Activated T-cell treated with anti-CD3 and anti-CD28 coated beads for 24 hours (primary cell): Measurements from ENCODE around the gene AK9.

Experiments
- DNase-seq: peaks from one replicate; pipeline ENCODE4 v3.0.0-alpha.2; 2020; ENCODE audit warnings: low read depth

The AK9 gene

DNA sequence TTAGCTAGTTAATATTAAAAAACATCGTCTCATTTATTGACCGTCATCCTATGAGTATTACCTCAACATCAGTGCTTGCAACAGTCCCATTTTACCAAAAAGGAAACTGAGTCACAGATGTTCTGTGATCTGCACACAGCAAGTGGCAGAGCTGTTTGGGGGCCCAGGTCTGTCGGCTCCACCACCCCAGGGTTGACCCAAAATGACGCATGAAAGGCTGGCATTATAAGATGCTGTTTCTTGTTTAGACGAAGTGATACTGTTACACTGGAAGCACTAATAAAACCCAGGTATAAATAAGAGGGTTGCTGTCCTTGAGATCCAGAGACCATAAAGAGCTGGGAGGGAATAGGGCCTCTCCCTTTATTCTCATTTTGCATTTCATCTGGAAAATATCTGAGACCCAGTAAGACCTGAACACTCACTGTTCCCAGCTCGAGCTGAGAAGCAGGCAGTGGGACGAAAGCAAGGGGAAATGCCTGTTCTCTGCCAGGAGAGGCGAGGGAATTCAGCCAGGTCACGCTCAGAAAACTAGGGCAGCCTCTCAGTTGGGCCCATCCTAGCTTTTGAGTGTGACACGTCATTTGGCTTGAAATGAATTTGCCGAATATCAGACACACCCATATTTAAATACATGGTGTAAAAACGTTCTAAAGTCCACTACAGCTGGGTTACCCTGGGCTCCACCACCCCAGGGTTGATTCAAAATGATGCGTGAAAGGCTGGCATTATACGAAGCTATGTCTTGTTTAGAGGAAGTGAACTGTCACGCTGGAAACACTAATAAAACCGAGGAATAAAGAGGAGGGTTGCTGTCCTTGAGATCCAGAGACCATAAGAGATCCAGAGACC is 234.1 kb downstream of the AK9 start:
- DNase-seq: no peak

DNA sequence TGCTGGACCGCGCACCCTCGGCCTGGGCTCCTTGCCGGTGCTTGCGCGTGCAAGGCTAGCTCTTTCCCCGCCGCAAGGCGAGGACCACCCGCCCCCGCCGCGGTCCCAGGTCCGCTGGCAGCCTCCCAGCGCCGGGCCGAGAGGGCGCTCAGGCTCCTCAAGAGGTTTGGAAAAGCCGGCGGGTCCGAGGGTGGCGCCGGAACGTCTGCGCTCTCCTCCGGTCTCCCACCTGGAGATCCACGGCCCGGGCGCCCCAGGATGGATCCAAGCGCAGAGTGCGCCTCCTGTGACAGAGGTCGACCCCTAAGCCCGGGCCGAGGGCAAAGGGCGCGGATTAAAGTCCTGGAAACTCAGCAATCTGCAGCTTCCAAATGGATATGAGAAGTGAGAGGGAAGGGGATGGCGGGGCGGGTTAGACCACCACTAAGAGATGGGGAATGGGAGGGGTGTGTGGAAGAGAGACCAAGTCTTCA is 234.9 kb downstream of the AK9 start:
- DNase-seq: no peak

DNA sequence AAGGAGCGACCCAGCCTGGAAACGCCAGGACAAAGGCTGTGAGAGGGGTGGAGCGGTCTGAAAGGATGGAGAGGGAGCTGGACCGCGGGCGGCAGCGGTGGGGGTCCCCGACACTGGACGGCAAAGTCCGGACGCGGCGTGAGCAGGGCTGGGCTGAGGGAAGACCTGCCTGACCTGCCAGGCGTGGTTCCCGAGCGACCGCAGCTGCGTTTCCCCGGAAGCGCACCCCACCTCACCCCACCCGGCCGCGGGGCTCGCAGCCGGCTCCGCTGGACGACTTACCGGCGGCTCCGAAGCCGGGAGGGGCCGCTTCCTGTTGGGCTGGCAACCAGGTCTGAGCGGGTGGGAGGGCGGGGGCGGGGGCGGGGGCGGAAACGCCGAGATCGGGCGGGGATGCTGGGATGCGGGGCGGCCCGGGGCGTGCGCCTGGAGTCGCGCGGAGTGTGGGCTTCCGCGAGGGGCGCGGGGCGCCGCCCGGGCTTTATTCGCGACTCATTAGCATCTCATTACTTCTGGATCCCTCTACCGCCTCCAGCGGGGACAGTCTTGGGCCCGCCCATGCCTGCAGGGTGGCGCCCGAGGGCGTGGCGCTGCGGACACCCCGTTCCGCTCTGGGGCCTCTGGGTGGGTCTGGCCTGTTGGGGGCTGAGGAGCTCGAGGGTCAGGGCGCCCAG is 235.4 kb downstream of the AK9 start, which contains the start of gene MICAL1:
TSS of gene MICAL1 (minus strand) at position 336 of the 674 bp plus-strand sequence. CDS start 1,576 bp downstream, outside the sequence.
- peak; percentile 46 for DNase-seq

DNA sequence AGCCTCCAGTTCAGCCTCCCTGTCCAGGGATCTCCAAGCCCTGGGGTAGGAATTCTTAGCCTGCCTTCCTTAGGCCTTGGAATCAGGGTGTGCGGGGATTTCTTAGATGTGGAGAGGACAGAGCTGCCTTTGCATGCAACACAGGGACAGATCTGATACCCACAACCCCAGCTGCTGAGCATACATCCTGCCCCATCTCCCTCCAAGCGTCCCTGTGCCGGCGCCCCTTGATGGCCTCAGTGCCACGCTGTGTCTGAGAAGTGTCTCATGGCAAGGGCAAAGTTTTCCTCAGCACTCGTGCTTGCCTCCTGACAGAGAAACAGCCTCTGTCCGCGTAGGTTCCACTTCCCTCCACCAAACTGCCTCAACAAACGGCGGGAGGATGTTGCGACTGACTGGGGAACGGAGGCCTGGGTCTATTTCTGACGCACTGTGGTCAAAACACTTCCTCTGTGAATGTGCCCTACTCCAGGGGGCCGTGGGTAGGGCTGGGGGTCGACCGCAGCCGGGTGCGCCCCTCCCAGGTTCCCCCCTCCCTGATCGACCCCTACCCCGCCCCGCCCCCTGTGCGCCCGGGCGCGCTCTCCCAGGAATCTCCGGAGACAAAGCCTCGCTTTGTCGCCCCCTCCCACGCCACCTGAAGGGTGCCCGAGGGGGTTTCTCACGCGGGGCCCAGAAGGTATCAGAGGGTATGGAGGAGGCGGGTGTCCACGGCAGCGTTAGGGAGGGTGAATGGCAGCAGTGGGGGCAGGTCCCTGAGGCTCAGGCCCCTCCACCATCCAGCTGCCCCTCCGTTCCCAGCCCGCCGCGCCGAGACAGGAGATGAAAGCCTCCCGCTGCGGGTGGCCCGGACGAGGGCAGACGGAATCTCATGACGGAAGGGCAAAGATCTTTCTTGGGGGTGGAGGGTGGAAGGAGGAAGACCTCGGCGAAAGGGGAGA is 236.2 kb downstream of the AK9 start:
- DNase-seq: peak; percentile 52

DNA sequence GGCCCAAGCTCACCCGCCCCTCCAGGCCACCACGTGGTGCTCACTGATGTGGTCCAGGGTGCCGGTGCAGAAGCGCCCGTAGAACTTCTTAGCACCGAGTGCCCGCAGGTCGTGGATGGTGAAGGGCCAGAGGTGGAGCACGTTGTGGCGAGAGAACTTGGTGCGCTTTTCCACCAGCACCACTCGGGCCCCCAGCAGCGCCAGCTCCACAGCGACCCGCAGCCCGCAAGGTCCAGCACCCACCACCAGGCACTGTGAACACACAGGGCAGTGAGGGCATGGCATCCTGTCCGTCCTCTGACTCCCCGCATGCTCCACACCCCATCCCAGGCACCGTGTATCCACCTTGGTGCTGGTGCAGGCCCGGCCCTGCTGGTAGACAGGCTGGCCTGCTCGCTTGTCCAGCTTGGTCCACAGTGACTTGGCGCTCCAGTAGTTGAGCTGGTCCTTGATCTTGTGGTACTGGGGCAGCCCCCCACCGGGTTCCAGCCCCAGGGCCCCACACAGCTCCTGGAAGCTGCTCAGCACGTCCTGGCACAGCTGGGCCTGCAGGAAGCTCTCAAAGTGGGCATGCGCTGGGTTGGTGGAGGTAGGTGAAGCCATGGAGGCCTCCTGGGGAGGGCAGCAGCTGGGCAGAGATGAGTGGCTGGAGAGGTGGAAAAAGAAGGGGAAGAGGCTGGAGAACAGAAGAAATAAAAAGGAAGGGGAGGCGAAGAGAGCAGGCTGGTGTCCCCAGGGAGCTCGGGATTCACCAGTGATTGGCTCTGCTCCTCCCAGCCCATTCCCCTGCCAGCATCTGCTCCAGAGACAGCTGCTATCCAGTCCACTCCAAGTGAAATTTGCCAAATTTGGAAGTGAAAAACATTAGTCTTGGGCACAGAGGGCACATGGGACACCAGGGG is 237.2 kb downstream of the AK9 start:
- DNase-seq: no peak

DNA sequence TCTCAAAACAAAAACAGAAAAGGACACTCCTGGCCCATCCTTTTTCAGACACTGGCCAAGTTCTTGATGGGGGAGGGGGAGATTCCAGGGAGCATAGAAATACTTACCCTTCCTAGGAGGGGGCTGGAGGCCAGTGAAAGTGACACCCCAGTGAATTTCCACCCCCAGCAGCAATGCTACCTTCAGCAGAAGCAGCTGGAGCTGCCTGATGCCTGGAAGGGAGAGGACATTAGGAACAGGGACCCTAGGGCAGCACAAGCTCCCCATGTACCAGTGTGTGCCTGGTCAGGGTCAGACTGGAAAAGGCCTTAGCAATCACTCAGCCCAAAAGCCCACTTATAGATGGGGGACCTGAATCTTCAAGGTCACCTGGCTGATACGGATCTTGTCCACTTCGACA is 237.8 kb downstream of the AK9 start:
- DNase-seq: no peak

DNA sequence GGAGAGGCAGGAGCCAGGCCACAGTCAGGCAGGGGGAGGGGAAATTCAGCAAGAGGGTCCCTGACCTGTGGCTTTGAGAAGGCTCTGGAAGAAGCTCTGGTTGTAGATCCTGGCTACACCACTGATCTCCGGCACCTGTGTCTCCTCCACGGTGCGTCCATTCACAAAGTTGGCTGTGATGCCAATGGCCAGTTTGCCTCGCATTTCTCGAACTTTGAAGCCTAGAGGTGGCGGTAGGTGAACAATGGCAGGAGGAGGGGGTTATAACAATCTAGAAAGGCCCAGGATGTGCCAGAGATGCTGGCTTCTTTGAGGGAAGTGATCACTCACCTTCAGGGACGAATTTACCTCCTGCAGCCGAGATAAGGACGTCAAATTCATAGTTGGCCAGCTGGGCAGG is 238.8 kb downstream of the AK9 start:
- no peak for DNase-seq

DNA sequence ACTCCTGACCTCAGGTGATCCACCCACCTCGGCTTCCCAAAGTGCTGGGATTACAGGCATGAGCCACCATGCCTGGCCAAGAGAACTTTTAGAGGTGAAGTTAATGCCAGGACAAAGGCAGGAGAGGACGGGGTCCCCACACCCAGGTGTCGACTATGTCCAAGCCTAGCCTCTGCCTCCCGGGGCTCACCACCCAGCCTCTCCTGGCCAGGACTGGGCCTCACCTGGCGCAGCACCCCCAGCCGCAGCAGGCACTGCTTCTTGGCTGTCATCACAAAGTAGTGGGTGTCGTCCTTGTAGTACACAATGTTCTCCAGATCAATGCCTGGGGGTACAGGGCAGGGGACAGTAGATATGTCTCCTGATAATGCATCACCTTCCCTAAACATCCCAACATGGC is 239.6 kb downstream of the AK9 start:
- DNase-seq: no peak

DNA sequence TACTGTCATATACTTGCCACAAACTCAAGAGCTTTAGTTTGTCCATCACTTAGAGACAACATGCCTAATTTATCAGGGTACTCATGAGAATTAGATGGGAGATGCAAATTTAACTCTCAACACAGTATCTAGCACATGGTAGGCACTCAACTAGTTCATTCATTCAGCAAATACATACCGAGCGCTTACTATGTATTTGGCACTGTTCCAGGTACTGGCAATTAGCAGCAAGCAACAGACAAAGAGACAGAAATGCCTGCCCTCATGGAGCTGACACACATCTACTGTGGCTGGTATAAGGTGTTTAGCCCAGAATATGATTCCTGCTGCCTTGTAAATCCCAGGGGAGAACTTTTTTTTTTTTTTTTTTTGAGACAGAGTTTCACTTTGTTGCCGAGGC is 240.2 kb downstream of the AK9 start:
- DNase-seq: no peak

DNA sequence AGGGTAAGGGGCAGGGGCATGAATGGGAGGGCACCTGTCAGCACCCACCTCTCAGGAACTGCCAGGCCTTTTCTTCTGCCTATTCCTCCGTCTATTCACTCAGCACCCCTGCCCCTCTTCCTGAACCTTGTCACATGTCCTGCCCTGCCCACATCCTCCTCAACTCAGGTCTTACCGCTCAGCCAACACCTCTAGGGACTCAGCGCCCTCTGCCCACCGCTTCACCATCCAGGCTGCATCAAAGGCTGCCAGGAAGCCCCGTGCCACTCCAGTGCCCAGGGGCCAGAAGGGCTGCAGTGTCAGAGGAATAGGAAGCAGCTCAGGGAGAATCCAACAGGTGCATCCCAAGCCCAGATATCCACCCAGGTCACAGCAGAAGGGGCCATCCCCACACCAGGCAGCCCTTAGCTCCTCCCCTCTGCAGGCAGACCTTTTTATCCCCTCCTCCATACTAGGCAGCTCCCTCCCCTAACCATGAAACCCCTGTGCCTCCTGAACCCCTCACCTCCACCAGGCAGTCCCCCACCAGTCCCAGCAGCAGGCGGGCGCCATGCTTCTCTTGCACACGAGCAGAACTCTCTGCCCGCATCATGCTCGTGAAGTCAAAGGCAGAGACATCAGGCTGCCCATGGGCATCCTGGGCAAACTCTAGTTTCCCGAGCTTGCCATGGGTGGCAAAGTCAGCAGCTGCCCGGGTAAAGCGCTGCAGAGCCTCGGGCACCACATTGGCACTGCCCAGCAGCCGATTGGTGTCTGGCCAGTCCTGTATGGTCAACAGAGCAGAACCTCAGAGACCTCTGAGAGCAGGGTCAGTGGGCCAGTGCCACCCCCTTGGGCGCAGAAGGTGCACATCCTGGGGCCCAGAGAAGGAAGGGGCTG is 241.0 kb downstream of the AK9 start:
- no peak for DNase-seq

DNA sequence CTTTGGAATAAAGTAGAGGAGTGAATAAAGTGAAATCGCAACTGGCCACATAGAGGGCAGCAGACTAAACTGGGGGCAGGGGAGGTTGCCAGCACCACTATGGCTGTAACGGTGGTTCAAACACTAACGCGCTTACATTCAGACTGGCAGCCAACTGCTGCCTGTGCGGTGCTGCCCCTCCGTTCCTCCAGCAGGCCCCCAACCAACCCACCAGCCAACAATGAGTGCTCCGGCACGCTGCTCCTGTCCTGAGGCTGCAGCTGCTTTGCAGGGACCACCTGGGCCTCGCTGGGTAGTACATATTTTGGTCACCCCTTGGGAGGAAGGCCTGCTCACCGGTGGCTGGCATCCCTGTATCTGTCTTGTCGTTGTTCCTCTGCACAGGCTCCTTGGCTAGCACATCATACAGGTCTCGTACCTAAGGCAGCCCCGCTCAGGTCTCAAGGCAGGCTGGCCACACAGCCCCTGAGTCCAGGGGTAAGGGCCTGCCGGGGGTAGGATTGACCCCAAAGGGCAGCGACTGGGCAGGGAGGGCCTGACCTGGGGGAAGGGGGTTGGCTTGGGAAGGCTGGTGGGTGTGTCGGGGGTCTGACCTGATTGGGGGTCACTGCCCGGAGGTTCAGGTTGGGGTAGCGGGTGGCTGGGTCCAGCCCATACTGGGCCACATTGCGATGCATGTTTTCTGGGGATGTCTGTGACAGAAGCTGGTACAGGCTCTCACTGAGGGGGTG is 241.8 kb downstream of the AK9 start:
- no peak for DNase-seq

DNA sequence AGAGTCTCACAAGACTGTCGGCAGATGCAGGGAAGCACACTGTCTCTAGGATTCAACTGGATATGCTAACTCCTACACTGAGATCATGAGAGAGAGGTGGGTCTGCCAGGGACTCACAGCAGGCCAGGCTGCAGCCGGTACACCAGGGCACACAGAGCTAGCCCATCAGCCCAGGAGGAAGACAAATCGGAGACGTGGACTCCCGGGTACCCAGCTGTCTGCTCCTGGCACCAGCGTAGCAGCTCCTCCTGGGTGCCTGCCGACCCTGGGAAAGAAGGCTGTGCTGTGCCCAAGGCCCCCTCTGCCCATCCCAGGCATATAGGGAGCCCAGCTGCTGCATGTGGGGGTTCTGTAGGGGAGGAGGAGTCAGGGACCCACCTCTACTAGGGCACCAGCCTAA is 242.4 kb downstream of the AK9 start:
- DNase-seq: no peak

DNA sequence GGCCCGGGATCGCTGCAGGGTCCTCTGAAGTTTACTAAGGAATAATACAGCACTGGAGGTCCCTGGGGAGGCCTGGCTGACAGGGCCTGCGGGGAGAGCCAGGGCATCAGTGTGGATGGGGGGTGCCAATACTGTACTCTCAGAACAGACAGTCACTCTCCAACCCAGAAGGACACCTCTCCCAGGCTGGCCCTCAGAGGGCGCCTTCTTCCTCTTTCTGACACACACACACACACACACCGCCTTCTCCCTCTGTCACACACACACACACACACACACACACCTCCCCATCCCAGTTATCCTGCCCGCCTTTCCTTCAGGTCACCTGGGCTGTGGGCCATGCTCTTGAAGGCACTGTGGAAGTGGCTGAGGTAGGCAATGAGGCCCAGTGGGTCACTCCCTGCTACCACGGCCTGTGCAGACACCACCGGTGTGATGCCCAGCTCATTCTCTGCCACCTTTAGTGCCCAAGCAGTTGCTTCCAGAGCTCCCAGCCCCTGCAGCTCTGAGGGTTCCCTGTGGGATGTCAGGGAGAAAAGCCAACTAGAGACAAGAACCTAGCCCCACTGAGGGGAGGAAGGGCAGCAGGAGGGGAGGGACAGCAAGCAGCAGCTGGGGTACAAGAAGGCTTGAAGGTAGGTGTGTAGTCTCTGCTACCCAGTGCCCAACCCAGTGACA is 243.0 kb downstream of the AK9 start:
- no peak for DNase-seq

DNA sequence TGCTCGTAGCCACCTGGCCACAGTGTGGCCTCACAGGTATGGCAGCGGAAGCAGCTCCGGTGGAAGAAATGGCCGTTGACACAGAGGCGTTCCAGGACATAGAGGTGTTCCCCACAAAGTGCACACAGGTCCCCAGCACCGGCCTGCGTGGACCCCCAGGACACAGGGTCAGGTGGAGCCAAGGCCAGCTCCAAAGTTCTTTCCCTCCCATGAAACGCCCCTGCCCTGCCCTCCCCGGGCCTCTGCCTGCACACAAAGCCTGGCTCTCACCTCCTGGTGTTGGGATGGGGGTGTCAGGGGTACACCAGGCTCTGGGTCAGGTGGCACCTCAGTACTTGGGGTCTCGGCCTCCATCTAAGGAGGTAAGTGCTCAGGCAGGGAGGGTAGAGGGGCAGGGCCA is 243.9 kb downstream of the AK9 start:
- no peak for DNase-seq

DNA sequence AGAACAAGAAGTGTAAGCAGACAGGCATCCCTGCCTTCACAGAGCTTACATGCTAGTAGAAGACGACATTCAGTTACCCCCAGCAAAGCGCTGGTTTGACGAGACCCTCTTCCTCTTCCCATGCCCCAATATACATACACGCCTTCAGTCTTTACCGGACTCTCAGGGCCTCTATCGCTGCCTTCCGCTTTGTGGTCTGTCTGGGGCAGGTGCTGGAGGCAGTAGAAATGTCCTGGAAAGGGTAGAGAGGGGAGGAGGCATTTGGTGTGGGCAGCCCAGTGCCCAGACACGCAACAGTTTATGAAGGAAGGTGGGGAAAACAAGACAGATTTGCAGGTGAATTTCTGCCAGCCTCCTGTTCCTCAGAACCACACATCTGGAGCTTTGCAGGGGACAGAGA is 244.5 kb downstream of the AK9 start:
- DNase-seq: no peak

DNA sequence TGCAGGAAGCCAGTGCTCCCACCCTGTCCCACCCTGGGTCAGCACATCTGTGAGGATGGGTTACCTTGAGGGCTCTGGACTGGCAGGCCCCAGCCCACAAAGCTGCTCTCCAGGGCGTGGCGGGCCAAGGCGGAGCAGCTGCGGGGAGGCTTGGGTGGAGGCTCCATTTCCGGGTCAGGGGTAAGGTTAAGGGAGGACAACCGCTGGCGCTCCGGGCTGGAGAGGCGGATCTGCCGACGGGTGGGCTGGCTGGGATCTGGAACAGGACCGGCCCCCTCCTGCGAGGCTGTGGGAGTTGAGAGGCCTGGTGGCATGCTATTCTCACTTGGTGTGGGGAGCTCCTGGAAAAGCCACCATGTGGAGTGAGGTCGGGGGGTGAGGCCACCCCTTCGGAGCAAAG is 244.9 kb downstream of the AK9 start:
- no peak for DNase-seq

DNA sequence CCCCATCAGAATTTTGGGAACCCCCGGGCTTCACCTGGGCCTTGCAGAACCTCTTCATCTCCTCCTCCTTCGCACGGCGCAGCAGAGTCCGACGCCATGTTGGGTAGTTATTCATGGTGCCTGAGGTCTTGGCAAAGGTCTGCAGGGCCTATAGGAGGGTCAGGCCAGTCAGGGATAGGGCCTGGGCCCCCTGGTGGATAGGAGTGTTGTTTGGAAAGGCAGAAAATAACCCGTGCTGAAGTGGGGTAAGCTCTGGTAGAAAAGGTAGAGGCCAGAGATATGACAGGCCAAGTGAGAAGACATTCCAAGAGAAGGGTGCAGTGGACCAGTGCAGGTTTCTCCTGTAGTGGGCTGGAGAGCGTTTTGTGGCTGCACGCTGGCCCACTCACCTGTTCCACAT is 245.6 kb downstream of the AK9 start:
- DNase-seq: no peak

DNA sequence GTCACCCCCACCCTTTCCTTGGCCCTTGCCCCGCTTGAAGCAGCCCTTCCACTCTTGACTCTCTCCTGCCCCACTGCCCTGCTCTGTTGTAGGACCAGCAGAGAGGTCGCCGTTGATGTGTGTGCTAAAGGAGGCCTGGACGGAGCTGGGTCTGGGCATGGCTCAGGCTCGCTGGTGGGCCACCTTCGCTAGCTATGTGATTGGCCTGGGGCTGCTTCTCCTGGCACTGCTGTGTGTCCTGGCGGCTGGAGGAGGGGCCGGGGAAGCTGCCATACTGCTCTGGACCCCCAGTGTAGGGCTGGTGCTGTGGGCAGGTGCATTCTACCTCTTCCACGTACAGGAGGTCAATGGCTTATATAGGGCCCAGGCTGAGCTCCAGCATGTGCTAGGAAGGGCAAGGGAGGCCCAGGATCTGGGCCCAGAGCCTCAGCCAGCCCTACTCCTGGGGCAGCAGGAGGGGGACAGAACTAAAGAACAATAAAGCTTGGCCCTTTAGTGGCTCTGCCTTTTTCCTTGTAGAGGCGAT is 247.5 kb downstream of the AK9 start:
- no peak for DNase-seq
